Stimulated activated naive CD8-positive, alpha-beta T cell treated with anti-CD3 and anti-CD28 coated beads, Interleukin-15, Interleukin-2, amounts not matched to agents 100 ng/mL and 50 ng/mL, for 24 hours (primary cell): ENCODE measurements around the gene MAOB.
"Not testable (repeated sequence)": the region's sequence is repeated elsewhere in the genome, so short reads cannot be mapped to it uniquely, and the experiment has no call there.

Experiments
- H3K27ac Mint-ChIP-seq: one replicate; pipeline ENCODE4 v1.8.0; 2021; ENCODE audit warnings: mild to moderate bottlenecking, mixed read lengths
- H3K27me3 Mint-ChIP-seq: one replicate; pipeline ENCODE4 v1.8.0; 2021; ENCODE audit warnings: mixed read lengths
- H3K36me3 Mint-ChIP-seq: one replicate; pipeline ENCODE4 v1.8.0; 2021; ENCODE audit warnings: low read depth, mixed read lengths
- H3K4me1 Mint-ChIP-seq: one replicate; pipeline ENCODE4 v1.8.0; 2021; ENCODE audit warnings: low read depth, mixed read lengths
- H3K4me3 Mint-ChIP-seq: one replicate; pipeline ENCODE4 v1.8.0; 2021; ENCODE audit warnings: mild to moderate bottlenecking, mixed read lengths
- H3K9me3 Mint-ChIP-seq: one replicate; pipeline ENCODE4 v1.8.0; 2021; ENCODE audit warnings: mixed read lengths

Gene MAOB

GRCh38 chrX:43750248-43750676 lies 132.0 kb downstream of the MAOB start:
- no peak overlapping the region for H3K4me3 Mint-ChIP-seq
- H3K4me1 Mint-ChIP-seq = peaks cover 3% of the 10 kb centered on the region
- no peak overlapping the region for H3K27ac Mint-ChIP-seq
- no peaks in the 10 kb centered on the region for H3K27me3 Mint-ChIP-seq
- H3K9me3 Mint-ChIP-seq = no peaks in the 10 kb centered on the region
- no peaks in the 10 kb centered on the region for H3K36me3 Mint-ChIP-seq

GRCh38 chrX:43747476-43747875 lies 134.8 kb downstream of the MAOB start:
- no peaks in the 10 kb centered on the region for H3K36me3 Mint-ChIP-seq
- no peaks in the 10 kb centered on the region for H3K9me3 Mint-ChIP-seq
- no peak overlapping the region for H3K4me3 Mint-ChIP-seq
- no peaks in the 10 kb centered on the region for H3K27me3 Mint-ChIP-seq
- H3K27ac Mint-ChIP-seq = no peak overlapping the region
- H3K4me1 Mint-ChIP-seq = peaks cover 3% of the 10 kb centered on the region

- no peak overlapping the region for H3K4me3 Mint-ChIP-seq
- no peaks in the 10 kb centered on the region for H3K9me3 Mint-ChIP-seq
- no peaks in the 10 kb centered on the region for H3K36me3 Mint-ChIP-seq
- peaks cover 3% of the 10 kb centered on the region for H3K4me1 Mint-ChIP-seq
- no peaks in the 10 kb centered on the region for H3K27me3 Mint-ChIP-seq
- no peak overlapping the region for H3K27ac Mint-ChIP-seq
These were observed 136.1 kb downstream of the MAOB start for GRCh38 chrX:43745938-43746721.

DNA sequence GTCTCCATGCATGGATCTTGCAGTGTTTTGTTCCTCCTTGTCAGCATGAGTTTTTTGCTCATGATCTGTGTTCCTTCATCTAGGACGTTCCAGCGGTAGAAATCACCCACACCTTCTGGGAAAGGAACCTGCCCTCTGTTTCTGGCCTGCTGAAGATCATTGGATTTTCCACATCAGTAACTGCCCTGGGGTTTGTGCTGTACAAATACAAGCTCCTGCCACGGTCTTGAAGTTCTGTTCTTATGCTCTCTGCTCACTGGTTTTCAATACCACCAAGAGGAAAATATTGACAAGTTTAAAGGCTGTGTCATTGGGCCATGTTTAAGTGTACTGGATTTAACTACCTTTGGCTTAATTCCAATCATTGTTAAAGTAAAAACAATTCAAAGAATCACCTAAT lies 138.0 kb downstream of the MAOB start:
- Mint-ChIP-seq H3K27me3 (no peaks in the 10 kb centered on the region), H3K9me3 (no peaks in the 10 kb centered on the region), H3K36me3 (no peaks in the 10 kb centered on the region), H3K4me3 (no peak overlapping the region), H3K27ac (no peak overlapping the region), H3K4me1 (no peaks in the 10 kb centered on the region)

- Mint-ChIP-seq H3K27ac (no peak overlapping the region), H3K4me1 (no peaks in the 10 kb centered on the region), H3K9me3 (no peaks in the 10 kb centered on the region), H3K27me3 (no peaks in the 10 kb centered on the region), H3K4me3 (no peak overlapping the region), H3K36me3 (no peaks in the 10 kb centered on the region)
These were observed 139.0 kb downstream of the MAOB start for GRCh38 chrX:43743100-43743822.

GRCh38 chrX:43741843-43742573 lies 140.2 kb downstream of the MAOB start:
- no peaks in the 10 kb centered on the region for H3K4me1 Mint-ChIP-seq
- H3K27ac Mint-ChIP-seq = no peak overlapping the region
- H3K4me3 Mint-ChIP-seq = no peak overlapping the region
- H3K36me3 Mint-ChIP-seq = no peaks in the 10 kb centered on the region
- no peaks in the 10 kb centered on the region for H3K9me3 Mint-ChIP-seq
- H3K27me3 Mint-ChIP-seq = no peaks in the 10 kb centered on the region

GRCh38 chrX:43735957-43736356 lies 146.3 kb downstream of the MAOB start:
- Mint-ChIP-seq H3K4me1 (no peaks in the 10 kb centered on the region), H3K4me3 (no peak overlapping the region), H3K27me3 (no peaks in the 10 kb centered on the region), H3K36me3 (no peaks in the 10 kb centered on the region), H3K27ac (no peak overlapping the region), H3K9me3 (no peaks in the 10 kb centered on the region)

DNA sequence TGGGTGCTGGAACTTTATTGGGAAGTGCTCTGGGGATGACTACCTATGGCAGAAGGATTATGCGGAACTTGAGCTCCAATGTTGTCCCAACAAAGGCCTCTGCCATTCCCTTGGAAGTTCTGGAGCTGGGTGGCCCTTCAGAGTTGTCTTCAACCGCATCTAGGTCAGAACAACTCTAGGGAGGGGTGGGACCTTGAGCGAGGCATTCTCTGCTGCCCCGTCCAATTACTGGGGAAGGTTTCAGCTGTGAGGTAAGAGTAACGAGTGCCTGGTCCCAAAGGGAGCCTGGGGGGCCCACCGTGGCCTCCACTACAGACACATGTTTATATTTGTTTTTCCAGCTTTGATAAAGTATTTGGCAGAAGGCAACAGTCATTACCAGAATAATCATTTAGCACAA lies 146.7 kb downstream of the MAOB start:
- Mint-ChIP-seq H3K27me3 (no peaks in the 10 kb centered on the region), H3K4me3 (no peak overlapping the region), H3K27ac (no peak overlapping the region), H3K36me3 (no peaks in the 10 kb centered on the region), H3K9me3 (no peaks in the 10 kb centered on the region), H3K4me1 (no peaks in the 10 kb centered on the region)

DNA sequence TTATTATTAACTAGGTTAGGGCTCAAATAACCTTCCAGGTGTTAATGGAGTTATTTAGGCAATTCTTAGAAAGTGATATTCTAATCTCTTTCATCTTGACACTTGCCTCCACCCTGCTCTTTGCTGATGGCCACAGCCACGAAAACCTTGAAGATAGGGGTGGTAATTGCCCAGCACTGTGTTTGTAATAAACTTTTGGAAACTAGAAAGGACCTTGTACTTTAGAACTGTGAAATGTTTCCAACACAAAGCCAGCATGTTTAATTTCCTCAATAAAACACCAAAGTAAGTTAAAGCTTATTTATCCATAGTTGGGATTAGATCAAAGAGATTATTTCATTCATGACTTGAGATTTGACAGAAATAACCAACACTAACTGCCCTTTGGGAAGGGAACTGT lies 147.8 kb downstream of the MAOB start:
- Mint-ChIP-seq H3K36me3 (no peaks in the 10 kb centered on the region), H3K27me3 (no peaks in the 10 kb centered on the region), H3K27ac (no peak overlapping the region), H3K9me3 (no peaks in the 10 kb centered on the region), H3K4me1 (no peaks in the 10 kb centered on the region), H3K4me3 (no peak overlapping the region)

- H3K27me3 Mint-ChIP-seq = no peaks in the 10 kb centered on the region
- no peaks in the 10 kb centered on the region for H3K36me3 Mint-ChIP-seq
- no peaks in the 10 kb centered on the region for H3K9me3 Mint-ChIP-seq
- no peaks in the 10 kb centered on the region for H3K4me1 Mint-ChIP-seq
- H3K27ac Mint-ChIP-seq = no peak overlapping the region
- no peak overlapping the region for H3K4me3 Mint-ChIP-seq
These were observed 148.6 kb downstream of the MAOB start for GRCh38 chrX:43733699-43734098.

GRCh38 chrX:43731086-43731485 lies 151.2 kb downstream of the MAOB start:
- Mint-ChIP-seq H3K27ac (no peak overlapping the region), H3K36me3 (no peaks in the 10 kb centered on the region), H3K9me3 (no peaks in the 10 kb centered on the region), H3K27me3 (peaks cover 3% of the 10 kb centered on the region), H3K4me3 (no peak overlapping the region), H3K4me1 (peaks cover 4% of the 10 kb centered on the region)

DNA sequence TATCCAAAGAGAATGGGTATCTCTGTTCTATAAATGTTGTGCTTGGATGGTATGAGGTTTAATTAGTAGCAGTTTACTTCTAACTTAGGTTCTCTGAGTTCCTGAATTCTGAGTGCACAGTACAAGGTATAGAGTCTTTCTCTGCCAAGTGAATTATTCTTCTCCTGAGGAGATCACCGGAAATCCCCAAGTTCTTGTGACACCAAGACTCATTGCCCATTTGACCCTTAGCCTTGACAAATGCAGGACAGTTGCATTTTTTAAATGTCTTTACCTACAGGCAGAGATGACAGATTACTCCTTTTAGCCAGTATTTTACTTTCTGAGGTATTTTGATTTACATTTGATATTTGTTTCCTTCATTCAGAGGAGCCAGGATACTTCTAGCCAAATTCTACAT lies 153.3 kb downstream of the MAOB start:
- peaks cover 4% of the 10 kb centered on the region for H3K27me3 Mint-ChIP-seq
- no peak overlapping the region for H3K27ac Mint-ChIP-seq
- H3K9me3 Mint-ChIP-seq = no peaks in the 10 kb centered on the region
- peaks cover 4% of the 10 kb centered on the region for H3K4me1 Mint-ChIP-seq
- no peak overlapping the region for H3K4me3 Mint-ChIP-seq
- H3K36me3 Mint-ChIP-seq = no peaks in the 10 kb centered on the region

DNA sequence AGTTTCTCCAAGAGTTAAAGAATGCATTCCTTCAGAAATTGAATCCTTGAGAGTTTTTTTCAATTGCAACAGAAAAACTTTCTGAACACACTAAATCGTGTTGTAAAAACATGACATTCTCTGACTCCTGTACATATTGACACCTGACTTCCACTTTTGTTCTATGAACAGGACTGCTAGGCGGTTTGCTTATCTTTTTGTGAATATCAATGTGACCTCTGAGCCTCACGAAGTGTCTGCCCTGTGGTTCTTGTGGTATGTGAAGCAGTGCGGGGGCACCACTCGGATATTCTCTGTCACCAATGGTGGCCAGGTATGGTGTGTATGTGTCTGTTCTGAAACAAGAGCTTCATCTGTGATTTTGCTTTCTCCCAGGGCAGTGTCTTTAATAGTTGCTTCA lies 154.2 kb downstream of the MAOB start:
- H3K27me3 Mint-ChIP-seq = peaks cover 8% of the 10 kb centered on the region
- H3K36me3 Mint-ChIP-seq = no peaks in the 10 kb centered on the region
- peaks cover 4% of the 10 kb centered on the region for H3K4me1 Mint-ChIP-seq
- no peaks in the 10 kb centered on the region for H3K9me3 Mint-ChIP-seq
- H3K4me3 Mint-ChIP-seq = no peak overlapping the region
- H3K27ac Mint-ChIP-seq = no peak overlapping the region

GRCh38 chrX:43727254-43727653 lies 155.0 kb downstream of the MAOB start:
- H3K9me3 Mint-ChIP-seq, H3K27me3 Mint-ChIP-seq, H3K4me1 Mint-ChIP-seq, H3K4me3 Mint-ChIP-seq, H3K36me3 Mint-ChIP-seq, H3K27ac Mint-ChIP-seq: not testable (repeated sequence)

DNA sequence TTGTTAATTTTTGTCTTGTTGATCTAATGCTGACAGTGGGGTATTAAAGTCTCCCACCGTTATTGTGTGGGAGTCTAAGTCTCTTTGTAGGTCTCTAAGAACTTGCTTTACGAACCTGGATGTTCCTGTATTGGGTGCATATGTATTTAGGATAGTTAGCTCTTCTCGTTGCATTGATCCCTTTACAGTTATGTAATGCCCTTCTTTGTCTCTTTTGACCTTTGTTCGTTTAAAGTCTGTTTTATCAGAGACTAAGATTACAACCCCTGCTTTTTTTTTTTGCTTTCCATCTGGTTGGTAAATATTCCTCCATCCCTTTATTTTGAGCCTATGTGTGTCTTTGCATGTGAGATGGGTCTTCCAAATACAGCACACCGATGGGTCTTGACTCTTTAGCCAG lies 157.0 kb downstream of the MAOB start:
- H3K36me3 Mint-ChIP-seq, H3K27me3 Mint-ChIP-seq, H3K27ac Mint-ChIP-seq: not testable (repeated sequence)

More for the DNA sequence above, 157.0 kb downstream of the MAOB start:
- H3K4me3 Mint-ChIP-seq, H3K9me3 Mint-ChIP-seq, H3K4me1 Mint-ChIP-seq: not testable (repeated sequence)
